ENCODE data around the gene KAZN. TPM values are rescaled to one million over a fixed set of nuclear protein-coding genes. Genes with fewer than 3 reads are reported as not detected.

KAZN gene
- total and polyA plus RNA-seq, 8 donors = 1.2 to 50.7 (median 6.8) TPM

GRCh38 chr1:15028102-15028501, 429.6 kb downstream of the KAZN start:
- Histone ChIP-seq H3K27ac (no peak overlapping the region), H3K4me3 (no peak overlapping the region), H3K4me1 (peaks cover 0 to 12% (median 2%) of the 10 kb centered on the region in 4 donors), H3K36me3 (no peaks in the 10 kb centered on the region), H3K27me3 (no peaks in the 10 kb centered on the region), H3K9me3 (no peaks in the 10 kb centered on the region)
- TF ChIP-seq POLR2A (IDR thresholded peaks at IDR 0.05) = no peak
- TF ChIP-seq CTCF (IDR thresholded peaks at IDR 0.05) = no peak
- TF ChIP-seq POLR2AphosphoS5 (IDR thresholded peaks at IDR 0.05) = no peak
- WGBS, 5 donors = 48 to 54% (median 52%) methylated on average over 6 of the region's 6 CpGs
- intact Hi-C loops (cut with DNase I; ENCODE audit: low total_unique reads) = loop anchor here (5.0 kb wide), 1 partner anchor 101 kb away; no protein-coding TSS in a partner anchor
- DNase-seq = peak in 1 of 2 donors; percentile 28

GRCh38 chr1:15028616-15029015, 430.1 kb downstream of the KAZN start:
- Histone ChIP-seq H3K4me3 (no peak overlapping the region), H3K27ac (no peak overlapping the region), H3K36me3 (no peaks in the 10 kb centered on the region), H3K9me3 (no peaks in the 10 kb centered on the region), H3K4me1 (peaks cover 0 to 12% (median 2%) of the 10 kb centered on the region in 4 donors), H3K27me3 (no peaks in the 10 kb centered on the region)
- no peak for TF ChIP-seq EP300 (IDR thresholded peaks at IDR 0.05)
- TF ChIP-seq POLR2A (IDR thresholded peaks at IDR 0.05) = no peak
- TF ChIP-seq POLR2AphosphoS5 (IDR thresholded peaks at IDR 0.05) = no peak
- no peak for TF ChIP-seq CTCF (IDR thresholded peaks at IDR 0.05)
- intact Hi-C loops (cut with DNase I; ENCODE audit: low total_unique reads) = loop anchor here (5.0 kb wide), 1 partner anchor 101 kb away; no protein-coding TSS in a partner anchor
- 88 to 93% (median 91%) methylated on average over 7 of the region's 7 CpGs for WGBS, 5 donors
- DNase-seq = no peak

GRCh38 chr1:15029036-15029435, 430.6 kb downstream of the KAZN start:
- H3K4me1 ChIP-seq = peaks cover 0 to 12% (median 2%) of the 10 kb centered on the region in 4 donors
- no peaks in the 10 kb centered on the region for H3K27me3 ChIP-seq
- 85 to 96% (median 91%) methylated on average over 6 of the region's 6 CpGs for WGBS, 5 donors
- intact Hi-C loops (cut with DNase I; ENCODE audit: low total_unique reads) = loop anchor here (5.0 kb wide), 1 partner anchor 102 kb away; no protein-coding TSS in a partner anchor
- TF ChIP-seq POLR2AphosphoS5 (IDR thresholded peaks at IDR 0.05) (no peak), EP300 (IDR thresholded peaks at IDR 0.05) (no peak), POLR2A (IDR thresholded peaks at IDR 0.05) (no peak), CTCF (IDR thresholded peaks at IDR 0.05) (no peak)
- H3K36me3 ChIP-seq = no peaks in the 10 kb centered on the region
- H3K4me3 ChIP-seq = no peak overlapping the region
- no peak overlapping the region for H3K27ac ChIP-seq
- DNase-seq = no peak
- H3K9me3 ChIP-seq = no peaks in the 10 kb centered on the region

GRCh38 chr1:15029786-15030185, 431.3 kb downstream of the KAZN start:
- peaks cover 0 to 3% (median under 1%) of the 10 kb centered on the region in 4 donors for H3K36me3 ChIP-seq
- DNase-seq = no peak
- WGBS, 5 donors = 85 to 90% (median 88%) methylated on average over 3 to 8 of the region's 8 CpGs
- no peak overlapping the region for H3K27ac ChIP-seq
- peaks cover 0 to 12% (median 2%) of the 10 kb centered on the region in 4 donors for H3K4me1 ChIP-seq
- no peak overlapping the region for H3K4me3 ChIP-seq
- intact Hi-C loops (cut with DNase I; ENCODE audit: low total_unique reads) = loop anchor here (5.0 kb wide), 1 partner anchor 102 kb away; no protein-coding TSS in a partner anchor
- no peaks in the 10 kb centered on the region for H3K9me3 ChIP-seq
- H3K27me3 ChIP-seq = no peaks in the 10 kb centered on the region
- TF ChIP-seq EP300 (IDR thresholded peaks at IDR 0.05) (no peak), CTCF (IDR thresholded peaks at IDR 0.05) (no peak), POLR2A (IDR thresholded peaks at IDR 0.05) (no peak), POLR2AphosphoS5 (IDR thresholded peaks at IDR 0.05) (no peak)
